Hematopoietic multipotent progenitor cell treated with erythropoietin and hydrocortisone succinate and interleukin-3 and kit ligand, for 15 days (in vitro differentiated cells): ENCODE data around the gene NCKIPSD.

ENCODE experiments used
- DNase-seq: peaks from one replicate; pipeline ENCODE4 v3.0.0-alpha.2; 2015; ENCODE audit warnings: low spot score

Gene NCKIPSD

GRCh38 chr3:48696601-48697000, 10.9 kb upstream of the NCKIPSD start:
- DNase-seq, result no peak

DNA sequence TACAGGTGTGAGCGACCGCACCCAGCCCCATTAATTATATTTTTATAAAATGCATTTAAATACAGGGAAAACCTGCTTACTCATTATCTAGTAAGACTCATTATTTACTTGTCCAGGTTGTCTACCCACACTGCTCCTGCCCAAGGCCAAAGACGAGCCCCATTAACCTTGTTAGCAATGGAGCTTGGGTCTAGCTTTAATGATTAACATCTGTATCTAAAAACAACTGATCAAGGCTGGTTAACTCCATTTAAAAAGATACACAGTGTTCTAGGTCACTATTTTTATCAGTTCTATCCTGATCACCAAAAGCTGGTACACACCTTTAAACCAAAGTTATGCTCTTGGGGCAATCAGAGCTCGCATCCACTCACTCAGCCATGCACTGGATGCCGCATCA, 10.4 kb upstream of the NCKIPSD start:
- no peak for DNase-seq

DNA sequence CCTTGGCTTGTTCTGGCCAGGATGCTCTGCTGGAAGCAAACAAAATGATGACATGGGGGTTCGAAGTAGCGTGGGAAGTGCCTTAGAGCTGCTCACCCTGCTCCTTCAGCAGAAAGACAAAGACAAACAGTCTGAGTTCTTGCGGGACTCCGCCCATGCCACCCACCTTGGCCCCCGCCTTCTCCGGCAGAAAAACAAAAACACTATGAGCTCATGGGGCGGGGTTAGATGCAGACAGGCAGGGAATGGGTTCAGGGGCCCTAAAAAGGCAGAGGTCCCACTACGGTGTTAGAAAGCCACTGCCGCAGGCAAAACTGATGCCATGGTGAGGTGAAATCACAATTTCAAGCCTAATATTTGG, 9.7 kb upstream of the NCKIPSD start:
- DNase-seq, result no peak

GRCh38 chr3:48694610-48695392, 9.1 kb upstream of the NCKIPSD start:
- no peak for DNase-seq

DNA sequence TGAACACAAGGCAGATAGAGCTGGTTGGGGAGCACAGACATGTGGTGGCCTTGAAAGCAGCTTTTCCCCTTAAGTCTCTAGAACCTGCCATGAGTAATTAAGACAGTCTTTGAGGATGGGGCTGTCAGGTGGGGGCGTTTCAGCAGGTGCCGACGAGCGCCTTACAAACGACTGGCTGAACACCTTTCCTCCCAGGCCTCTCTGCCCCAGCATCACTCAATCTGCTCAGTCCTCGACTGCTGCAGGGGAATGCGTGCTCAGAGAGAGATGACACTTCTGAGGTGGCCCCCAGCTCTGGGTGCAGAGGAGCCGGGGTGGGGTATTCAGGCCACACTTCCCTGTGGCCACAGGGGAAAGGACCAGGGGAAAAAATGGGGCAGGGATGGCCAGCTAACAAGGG, 8.1 kb upstream of the NCKIPSD start:
- DNase-seq, result no peak

DNA sequence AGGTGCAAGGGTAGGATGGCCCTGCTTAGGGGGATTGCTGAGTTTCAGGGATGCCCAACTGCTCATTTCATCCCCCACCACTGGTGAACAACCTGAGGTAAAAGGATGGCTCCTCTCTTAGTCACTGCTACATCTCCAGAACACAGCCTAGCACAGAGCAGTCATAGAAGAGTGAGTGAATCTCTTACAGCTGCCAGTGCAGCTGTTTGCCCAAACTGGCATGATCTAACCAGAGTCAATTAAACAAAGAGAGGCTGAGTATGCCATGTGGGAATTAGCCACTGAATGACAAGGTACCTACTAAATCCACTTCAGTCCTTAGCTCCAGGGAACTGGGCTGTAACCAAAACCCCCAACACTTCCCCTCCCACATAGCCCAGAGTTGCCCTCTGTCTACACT, 6.8 kb upstream of the NCKIPSD start:
- DNase-seq, result no peak

GRCh38 chr3:48690846-48691458, 5.2 kb upstream of the NCKIPSD start:
- no peak for DNase-seq

- DNase-seq, result no peak
Observed at GRCh38 chr3:48689384-48689783, 3.7 kb upstream of the NCKIPSD start.

DNA sequence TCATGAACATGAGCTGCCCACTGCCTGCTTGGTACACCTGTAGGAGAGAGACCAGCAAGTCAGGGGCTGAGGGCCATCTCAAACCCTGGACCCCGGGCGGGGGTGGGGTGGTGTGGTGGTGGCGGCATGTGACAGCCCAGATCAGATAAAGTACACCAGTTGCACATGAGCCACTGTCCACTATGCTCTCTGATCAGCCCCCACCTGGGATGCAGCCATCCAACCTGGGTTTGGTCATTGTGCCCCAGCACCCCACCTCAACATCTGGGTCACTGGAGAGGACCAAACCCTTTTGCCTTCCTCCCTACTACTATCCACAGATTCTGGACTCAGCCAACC, 3.0 kb upstream of the NCKIPSD start:
- DNase-seq, result no peak

DNA sequence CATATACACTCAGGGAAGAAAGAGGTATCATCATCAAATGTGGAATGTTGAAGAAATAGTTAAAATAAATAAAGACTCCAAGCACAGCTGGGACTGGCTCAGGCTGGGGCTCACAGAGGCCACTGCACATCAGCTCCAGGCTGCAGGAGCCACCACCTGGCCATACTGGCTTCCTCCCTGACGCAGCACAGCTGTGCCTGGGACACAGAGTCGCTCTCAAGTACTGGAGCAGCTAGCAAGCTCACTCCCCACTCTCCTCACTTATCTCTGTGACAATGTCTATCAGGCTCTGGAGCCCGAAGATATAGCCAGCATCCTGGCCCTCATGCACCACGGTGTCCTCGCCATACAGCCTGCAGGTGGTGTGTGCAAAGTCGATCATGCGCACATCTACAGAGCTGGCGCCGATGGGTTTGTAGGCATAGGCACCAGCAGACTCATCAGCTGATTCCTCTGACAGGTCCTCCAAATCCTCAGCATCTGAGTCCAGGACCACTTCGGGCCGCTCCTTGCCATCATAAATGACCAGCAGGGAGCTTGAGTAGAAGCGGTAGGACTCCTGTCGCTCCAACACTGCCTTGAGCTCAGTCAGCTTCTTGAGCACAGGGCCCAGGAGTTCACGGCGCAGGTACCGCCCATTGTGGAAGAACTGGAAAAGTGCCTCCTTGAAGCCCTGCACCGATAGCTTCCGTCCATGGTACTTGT, 2.5 kb upstream of the NCKIPSD start:
- DNase-seq, result no peak

GRCh38 chr3:48687220-48687678, 1.5 kb upstream of the NCKIPSD start:
- DNase-seq, result no peak

GRCh38 chr3:48686538-48687219, 964 bp upstream of the NCKIPSD start:
- DNase-seq, result no peak

DNA sequence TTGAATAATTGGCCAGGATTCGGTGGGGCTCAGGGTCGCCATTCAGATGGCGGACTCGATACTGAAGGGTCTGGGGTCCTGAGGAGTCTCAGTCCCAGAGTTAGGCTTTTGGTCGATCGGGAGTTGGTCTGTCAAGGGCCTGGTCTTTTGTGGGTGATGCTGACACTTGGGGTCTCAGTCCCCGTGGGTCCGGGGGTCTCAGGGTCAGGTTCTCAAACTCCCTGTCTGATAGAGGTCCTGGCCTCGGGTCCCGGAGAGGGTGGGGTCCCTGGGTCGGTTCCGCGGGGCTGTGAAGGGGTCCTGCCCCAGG, 467 bp downstream of the NCKIPSD start:
- no peak for DNase-seq

DNA sequence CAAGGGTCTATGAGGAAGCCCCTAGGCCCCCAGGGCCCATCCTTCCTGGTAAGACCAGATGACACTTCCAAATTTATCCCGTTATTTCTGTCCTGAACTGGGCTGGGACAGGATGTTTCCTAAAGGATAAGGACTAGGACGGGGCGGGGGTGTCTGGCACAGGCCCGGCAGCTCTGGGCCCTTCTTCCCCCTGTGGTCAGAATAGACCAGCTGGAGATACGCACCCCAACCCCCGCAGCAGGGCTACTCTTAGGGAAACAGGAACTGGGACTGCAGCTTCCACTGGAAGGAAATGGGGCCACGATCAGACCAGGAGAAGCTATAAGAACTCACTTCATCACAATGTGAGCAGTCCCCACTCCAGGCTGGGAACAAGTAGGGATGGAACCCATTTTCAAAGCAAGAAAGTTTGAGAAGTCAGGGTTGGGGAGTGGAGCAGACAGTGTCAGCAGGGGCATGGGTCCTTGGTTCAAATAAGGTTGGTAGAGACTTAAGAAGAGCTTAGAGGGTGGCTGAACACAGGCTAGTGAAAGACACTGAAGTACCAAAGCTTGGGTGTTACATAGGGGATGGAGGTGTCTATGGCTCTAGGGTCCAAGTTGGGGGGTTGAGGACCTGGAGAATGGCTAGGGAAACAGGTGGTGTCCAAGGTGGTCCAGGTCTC, 1.1 kb downstream of the NCKIPSD start:
- no peak for DNase-seq

GRCh38 chr3:48684054-48684349, 1.7 kb downstream of the NCKIPSD start:
- DNase-seq, result no peak

GRCh38 chr3:48682786-48683185, 2.9 kb downstream of the NCKIPSD start:
- no peak for DNase-seq

GRCh38 chr3:48681974-48682610, 3.6 kb downstream of the NCKIPSD start:
- no peak for DNase-seq

DNA sequence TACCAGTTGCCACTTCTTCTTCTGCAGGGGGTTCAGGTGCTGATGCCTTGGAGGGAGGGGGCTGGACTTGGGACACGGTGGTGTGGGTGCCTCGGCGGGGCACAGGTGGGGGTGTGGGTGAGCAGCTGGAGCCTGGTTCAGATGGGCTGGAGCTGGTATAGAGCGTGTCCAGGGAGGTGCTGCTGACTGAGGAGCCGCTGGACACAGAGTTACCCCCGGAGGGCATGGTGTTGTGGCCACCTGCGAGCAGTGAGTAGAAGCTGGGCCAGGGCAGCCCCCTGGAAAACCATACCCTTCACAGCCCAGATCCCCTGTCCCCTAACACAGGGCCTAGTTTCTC, 4.2 kb downstream of the NCKIPSD start:
- DNase-seq, result no peak

DNA sequence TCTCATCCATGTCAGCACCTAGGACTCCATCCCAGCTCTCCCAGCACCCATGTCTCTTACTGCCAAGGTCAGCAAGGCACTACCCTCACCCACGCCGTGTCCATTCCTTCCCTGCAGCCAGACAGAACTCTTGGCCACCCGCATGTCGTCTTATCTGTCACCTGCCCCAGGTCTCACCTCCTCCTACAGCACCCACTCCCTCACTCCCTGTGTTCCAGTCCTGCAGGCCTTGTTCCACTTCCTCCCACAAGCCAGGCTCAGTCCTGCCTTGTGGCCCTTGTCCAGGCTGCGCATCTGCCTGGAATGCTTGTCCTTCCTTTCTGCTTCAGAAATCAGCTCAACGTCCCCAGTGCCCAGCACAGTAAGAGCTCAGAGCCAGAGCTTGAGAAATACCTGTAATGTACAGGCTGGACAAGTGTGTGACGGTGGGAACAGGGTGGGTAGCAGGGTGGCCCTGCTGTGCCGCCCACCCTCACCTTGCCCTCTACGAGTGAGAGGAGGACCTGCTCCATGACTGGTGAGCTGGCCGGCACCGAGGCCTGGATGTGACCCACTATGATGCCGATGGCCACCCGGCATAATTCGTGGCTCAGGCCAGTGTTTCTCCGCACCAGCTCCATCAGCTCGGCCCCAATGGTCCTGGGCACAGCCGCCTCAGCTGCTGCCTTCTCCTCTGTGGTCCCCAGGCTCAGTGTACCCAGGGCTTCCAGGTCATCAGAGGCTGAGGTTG, 4.7 kb downstream of the NCKIPSD start:
- DNase-seq, result no peak

DNA sequence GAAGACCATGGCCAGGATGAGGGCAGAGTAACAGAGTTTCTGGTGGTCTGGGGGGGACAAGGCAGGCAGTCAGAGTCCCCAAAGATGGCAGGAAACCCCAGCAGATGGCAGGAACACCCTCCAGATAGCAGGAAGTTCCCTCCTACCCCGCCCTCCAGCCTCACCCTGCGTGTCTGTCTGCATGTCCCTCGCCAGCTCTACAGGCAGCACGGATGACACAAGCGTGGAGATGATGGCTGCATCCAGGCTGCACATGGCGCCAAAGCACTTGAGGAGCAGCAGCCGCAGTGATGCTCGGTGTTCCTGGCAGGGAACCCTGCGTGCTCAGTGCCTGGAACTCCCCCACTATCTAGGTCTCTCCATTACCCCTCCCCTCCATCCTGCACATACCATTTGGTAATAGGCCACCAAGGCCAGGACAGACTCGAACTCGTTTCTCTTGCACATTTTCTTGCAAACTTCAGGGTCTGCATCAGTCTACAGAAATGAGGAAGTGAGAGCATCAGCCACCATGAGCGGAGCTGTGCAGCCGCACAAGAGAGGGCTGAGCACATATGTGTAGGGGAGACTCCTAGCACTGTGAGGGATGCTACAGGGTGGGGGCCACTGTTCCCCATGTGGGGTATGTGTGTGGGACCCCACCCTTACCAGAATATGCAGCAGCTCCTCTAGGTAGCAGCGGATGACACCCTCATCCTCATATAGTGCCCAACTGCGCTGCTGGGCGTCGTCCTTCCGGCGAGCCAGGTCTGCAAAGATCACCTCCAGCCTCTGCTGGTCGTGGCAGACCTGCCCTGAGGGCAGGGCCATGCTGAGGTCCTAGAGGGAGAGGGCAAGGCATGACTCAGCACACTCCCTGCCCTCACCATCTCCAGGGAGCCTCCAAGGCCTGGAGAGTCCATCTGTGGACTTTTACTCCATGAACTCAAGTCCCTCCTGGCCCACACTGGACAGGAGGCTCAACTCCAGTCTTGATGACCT, 6.0 kb downstream of the NCKIPSD start:
- no peak for DNase-seq
